CD8-positive, alpha-beta memory T cell (primary cell): ENCODE results near the gene CHD1. TPM values are rescaled to one million over a fixed set of nuclear protein-coding genes. Genes with fewer than 3 reads are reported as not detected.

Experiments used
- CTCF ChIA-PET: fragments of 350-600 bp; sonication (Branson Sonifier 250); formaldehyde crosslinking; loops from one replicate; lab custom pipeline; 2021; ENCODE audit warnings: antibody characterized with exemption; lab: Charles Lee
- POLR2A ChIA-PET: fragments of 350-600 bp; sonication (Branson Sonifier 250); formaldehyde crosslinking; loops from one replicate; lab custom pipeline; 2021; ENCODE audit warnings: antibody characterized with exemption; lab: Charles Lee
- DNase-seq, 5 donors: peaks; one replicate each; pipeline versions ENCODE4 v3.0.0 to v3.0.0-alpha.2; 2020 to 2022; ENCODE audit warnings: mixed read lengths in 1 of 5
- H3K27ac ChIP-seq: one replicate; pipeline ENCODE4 v1.7.0; 2013; ENCODE audit warnings: low read depth, mild to moderate bottlenecking, low read length, moderate library complexity
- H3K27me3 ChIP-seq: 2 replicates; pipeline ENCODE4 v1.7.0; 2013; ENCODE audit warnings: low read length, mild to moderate bottlenecking; ENCODE audit not compliant: insufficient read depth, poor library complexity, severe bottlenecking
- H3K36me3 ChIP-seq: 2 replicates; pipeline ENCODE4 v1.7.0; 2013; ENCODE audit warnings: mild to moderate bottlenecking, low read length, moderate library complexity; ENCODE audit not compliant: insufficient read depth
- H3K4me1 ChIP-seq: 2 replicates; pipeline ENCODE4 v1.7.0; 2013; ENCODE audit warnings: mild to moderate bottlenecking, low read length, moderate library complexity; ENCODE audit not compliant: insufficient read depth
- H3K4me3 ChIP-seq: 2 replicates; pipeline ENCODE4 v1.7.0; 2013; ENCODE audit warnings: mild to moderate bottlenecking, low read length
- H3K9me3 ChIP-seq: 2 replicates; pipeline ENCODE4 v1.7.0; 2013; ENCODE audit warnings: mild to moderate bottlenecking, low read length
- H3K27ac Mint-ChIP-seq, 8 donors: one replicate each; pipeline ENCODE4 v1.8.0; 2020 to 2021; ENCODE audit warnings: mixed read lengths in 8 of 8, mild to moderate bottlenecking in 6 of 8, inconsistent platforms in 3 of 8, moderate library complexity in 3 of 8
- H3K27me3 Mint-ChIP-seq, 2 donors: one replicate each; pipeline ENCODE4 v1.8.0; 2020 to 2021; ENCODE audit warnings: mixed read lengths in 2 of 2, mild to moderate bottlenecking in 1 of 2, moderate library complexity in 1 of 2
- H3K36me3 Mint-ChIP-seq, 3 donors: one replicate each; pipeline ENCODE4 v1.8.0; 2020 to 2021; ENCODE audit warnings: mixed read lengths in 3 of 3, inconsistent platforms in 1 of 3, mild to moderate bottlenecking in 1 of 3
- H3K4me1 Mint-ChIP-seq, 3 donors: one replicate each; pipeline ENCODE4 v1.8.0; 2020 to 2021; ENCODE audit warnings: mixed read lengths in 3 of 3, inconsistent platforms in 1 of 3, mild to moderate bottlenecking in 1 of 3
- H3K4me3 Mint-ChIP-seq, 7 donors: one replicate each; pipeline ENCODE4 v1.8.0; 2020 to 2021; ENCODE audit warnings: mixed read lengths in 7 of 7, mild to moderate bottlenecking in 6 of 7, moderate library complexity in 4 of 7, inconsistent platforms in 2 of 7
- H3K9me3 Mint-ChIP-seq, 5 donors: one replicate each; pipeline ENCODE4 v1.8.0; 2020 to 2022; ENCODE audit warnings: mixed read lengths in 5 of 5, mild to moderate bottlenecking in 3 of 5, moderate library complexity in 2 of 5, inconsistent platforms in 1 of 5
- polyA plus RNA-seq: library from polyadenylated mRNA; unstranded; fragments of 300-500 nt; fragmentation: Illumina TruSeq; gene quantifications from one replicate; pipeline ENCODE4 v1.2.3, GENCODE V29; 2021
- total RNA-seq, 2 experiments: library from RNA; stranded (reverse); gene quantifications; one replicate each; pipeline ENCODE4 v1.2.3, GENCODE V29; 2021

CHD1 gene
- total and polyA plus RNA-seq, 3 experiments from 2014 or later, result 14.1 to 73.6 (median 70.8) TPM

DNA sequence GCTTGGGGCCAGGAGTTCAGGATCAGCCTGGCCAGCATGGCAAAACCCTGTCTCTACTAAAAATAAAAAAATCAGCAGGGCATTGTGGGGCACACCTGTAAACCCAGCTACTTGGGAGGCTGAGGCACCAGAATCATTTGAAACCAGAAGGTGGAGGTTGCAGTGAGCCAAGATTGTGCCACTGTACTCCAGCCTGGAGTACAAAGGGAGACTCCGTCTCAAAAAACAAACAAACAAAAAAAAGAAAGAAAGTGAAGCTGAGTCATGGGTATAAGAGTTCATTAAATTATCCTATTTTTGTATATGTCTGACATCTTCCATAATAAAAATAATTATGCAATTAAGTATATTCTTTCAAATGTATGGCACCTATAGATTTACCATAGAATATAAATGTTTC, 37.2 kb downstream of the CHD1 start:
- ChIA-PET CTCF (no interaction called here), POLR2A (no interaction called here)
- Histone ChIP-seq H3K9me3 (no peaks in the 10 kb centered on the region), H3K27ac (no peak overlapping the region), H3K4me1 (no peaks in the 10 kb centered on the region), H3K27me3 (no peaks in the 10 kb centered on the region), H3K36me3 (peaks cover 64% of the 10 kb centered on the region), H3K4me3 (no peak overlapping the region)
- H3K4me1 Mint-ChIP-seq, result peaks cover 4 to 13% (median 11%) of the 10 kb centered on the region in 3 donors
- peaks cover 9 to 86% (median 23%) of the 10 kb centered on the region in 3 donors for H3K36me3 Mint-ChIP-seq
- DNase-seq, result no peak
- H3K27ac Mint-ChIP-seq, result peak overlapping the region in 1 of 8 donors; percentile 54
- H3K27me3 Mint-ChIP-seq, result no peaks in the 10 kb centered on the region
- no peaks in the 10 kb centered on the region for H3K9me3 Mint-ChIP-seq
- H3K4me3 Mint-ChIP-seq, result no peak overlapping the region

DNA sequence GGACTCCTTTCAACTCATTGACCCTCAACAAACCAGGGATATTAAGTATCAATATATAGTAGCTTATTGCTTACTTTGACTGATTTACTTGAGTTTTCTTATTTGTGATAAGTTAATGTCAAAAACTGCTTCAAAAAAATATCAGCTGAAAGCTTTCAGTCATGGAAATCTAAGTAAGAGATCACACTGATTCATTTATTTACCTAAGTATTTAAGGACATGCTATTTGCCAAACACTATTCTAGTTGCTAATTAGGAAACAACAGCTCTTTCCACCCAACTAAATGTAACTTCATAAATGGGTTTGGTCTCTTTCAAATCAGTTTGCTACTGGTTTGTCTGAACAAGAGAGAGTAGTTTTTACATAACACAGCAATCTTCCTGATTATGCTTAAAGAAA, 48.2 kb downstream of the CHD1 start:
- Histone ChIP-seq H3K9me3 (no peaks in the 10 kb centered on the region), H3K27ac (no peak overlapping the region), H3K4me3 (no peak overlapping the region), H3K4me1 (no peaks in the 10 kb centered on the region), H3K27me3 (no peaks in the 10 kb centered on the region), H3K36me3 (peaks cover 51% of the 10 kb centered on the region)
- ChIA-PET CTCF (interaction anchor here (0.7 kb wide), 1 partner anchor 98 kb away, joined by 4 read pairs; no protein-coding TSS in a partner anchor), POLR2A (no interaction called here)
- Mint-ChIP-seq H3K9me3 (no peaks in the 10 kb centered on the region), H3K4me1 (peaks cover 7 to 26% (median 16%) of the 10 kb centered on the region in 3 donors), H3K36me3 (peaks cover 11 to 90% (median 28%) of the 10 kb centered on the region in 3 donors), H3K27me3 (no peaks in the 10 kb centered on the region), H3K4me3 (no peak overlapping the region), H3K27ac (peak overlapping the region in 4 of 8 donors; percentile 21 to 81 (median 40))
- no peak for DNase-seq

DNA sequence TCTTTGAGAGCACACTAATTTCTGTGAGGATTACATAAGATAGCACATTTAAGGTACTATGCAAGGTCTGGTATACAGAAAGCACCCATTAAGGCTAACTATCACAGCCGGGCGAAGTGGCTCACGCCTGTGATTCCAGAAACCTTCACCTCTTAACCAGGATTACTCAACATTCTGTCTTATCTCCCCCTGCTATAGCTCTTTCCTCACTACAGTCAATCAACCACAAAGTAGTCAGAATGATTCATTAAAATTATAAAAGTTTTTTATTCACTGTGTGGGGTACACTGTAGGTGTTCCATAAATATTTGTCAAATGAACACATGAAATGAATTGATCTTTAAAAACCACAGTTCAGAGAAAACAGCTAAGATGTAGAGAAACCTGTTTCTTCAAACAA, 48.7 kb downstream of the CHD1 start:
- H3K27me3 Mint-ChIP-seq, result no peaks in the 10 kb centered on the region
- DNase-seq, result no peak
- peak overlapping the region in 3 of 8 donors; percentile 1 to 33 (median 21) for H3K27ac Mint-ChIP-seq
- POLR2A ChIA-PET, result no interaction called here
- Histone ChIP-seq H3K4me1 (no peaks in the 10 kb centered on the region), H3K36me3 (peaks cover 50% of the 10 kb centered on the region), H3K4me3 (no peak overlapping the region), H3K27me3 (no peaks in the 10 kb centered on the region), H3K9me3 (no peaks in the 10 kb centered on the region), H3K27ac (no peak overlapping the region)
- H3K36me3 Mint-ChIP-seq, result peaks cover 11 to 90% (median 28%) of the 10 kb centered on the region in 3 donors
- H3K4me1 Mint-ChIP-seq, result peaks cover 7 to 26% (median 16%) of the 10 kb centered on the region in 3 donors
- no peak overlapping the region for H3K4me3 Mint-ChIP-seq
- CTCF ChIA-PET, result no interaction called here
- H3K9me3 Mint-ChIP-seq, result no peaks in the 10 kb centered on the region

DNA sequence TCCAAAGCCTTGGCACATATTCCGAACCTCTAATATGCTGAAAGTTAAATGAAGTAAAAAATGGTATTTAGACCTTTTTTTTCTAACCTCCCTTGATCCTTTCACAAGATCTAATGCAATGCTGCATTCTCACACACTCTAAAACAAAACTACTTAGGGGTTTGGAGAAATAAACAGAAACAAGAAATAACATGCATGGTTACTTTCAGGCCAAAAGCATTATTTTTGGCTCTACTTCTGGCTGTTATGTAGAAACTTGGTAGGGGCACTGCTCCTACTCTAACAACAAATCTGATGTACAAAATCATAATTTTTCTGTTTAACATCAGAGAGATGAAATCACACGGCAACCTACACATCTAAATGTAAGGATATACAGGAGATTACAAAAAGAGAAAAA, 51.2 kb downstream of the CHD1 start:
- ChIA-PET POLR2A (no interaction called here), CTCF (no interaction called here)
- H3K9me3 ChIP-seq, result no peaks in the 10 kb centered on the region
- DNase-seq, result no peak
- Mint-ChIP-seq H3K27me3 (no peaks in the 10 kb centered on the region), H3K4me1 (peaks cover 8 to 26% (median 16%) of the 10 kb centered on the region in 3 donors), H3K9me3 (no peaks in the 10 kb centered on the region), H3K36me3 (peaks cover 4 to 85% (median 24%) of the 10 kb centered on the region in 3 donors), H3K27ac (peak overlapping the region in 3 of 8 donors; percentile 38 to 80 (median 68)), H3K4me3 (no peak overlapping the region)
- no peak overlapping the region for H3K27ac ChIP-seq
- H3K4me1 ChIP-seq, result no peaks in the 10 kb centered on the region
- H3K36me3 ChIP-seq, result peaks cover 49% of the 10 kb centered on the region
- H3K4me3 ChIP-seq, result no peak overlapping the region
- no peaks in the 10 kb centered on the region for H3K27me3 ChIP-seq

DNA sequence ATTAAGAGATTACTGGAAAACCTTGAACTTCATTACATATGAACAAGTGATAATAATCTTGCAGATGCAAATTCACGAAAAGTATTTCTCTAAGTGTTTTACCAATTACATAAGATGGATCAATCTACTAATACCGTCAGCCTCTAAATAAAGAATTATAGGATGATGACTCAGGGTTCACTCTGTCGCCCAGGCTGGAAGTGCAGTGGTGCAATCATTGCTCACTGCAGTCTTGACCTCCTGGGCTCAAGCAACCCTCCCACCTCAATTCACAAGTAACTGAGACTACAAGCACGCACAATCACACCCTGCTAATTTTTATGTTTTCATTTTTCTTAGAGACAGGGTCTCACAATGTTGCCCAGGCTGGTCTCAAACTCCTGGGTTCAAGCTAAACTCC, 56.1 kb downstream of the CHD1 start:
- H3K27ac Mint-ChIP-seq, result peak overlapping the region in 1 of 8 donors; percentile 29
- Histone ChIP-seq H3K27me3 (no peaks in the 10 kb centered on the region), H3K4me1 (no peaks in the 10 kb centered on the region), H3K27ac (no peak overlapping the region), H3K9me3 (no peaks in the 10 kb centered on the region), H3K36me3 (peaks cover 51% of the 10 kb centered on the region), H3K4me3 (no peak overlapping the region)
- ChIA-PET POLR2A (no interaction called here), CTCF (no interaction called here)
- H3K4me1 Mint-ChIP-seq, result peaks cover 1 to 7% (median 4%) of the 10 kb centered on the region in 3 donors
- H3K4me3 Mint-ChIP-seq, result no peak overlapping the region
- no peaks in the 10 kb centered on the region for H3K27me3 Mint-ChIP-seq
- H3K9me3 Mint-ChIP-seq, result no peaks in the 10 kb centered on the region
- no peak for DNase-seq
- H3K36me3 Mint-ChIP-seq, result peaks cover 1 to 84% (median 22%) of the 10 kb centered on the region in 3 donors

DNA sequence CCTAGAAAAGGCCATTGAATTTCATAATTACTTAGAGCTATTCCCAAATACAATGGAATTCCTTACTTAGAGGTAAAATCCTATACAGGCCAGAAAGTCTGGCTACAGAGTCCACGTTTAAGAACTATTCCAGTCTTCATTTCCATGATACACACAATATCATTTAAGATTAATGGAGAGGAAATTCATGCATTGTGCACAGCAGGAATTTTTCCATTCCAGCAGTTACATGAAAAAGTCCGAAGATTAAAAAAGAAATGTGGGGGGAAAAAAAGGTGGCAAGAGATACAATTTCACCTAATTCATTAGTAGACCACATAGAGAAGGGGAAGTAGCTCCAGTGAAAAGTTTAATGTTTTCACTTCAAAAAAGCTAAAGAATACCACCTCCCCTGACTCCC, 63.1 kb downstream of the CHD1 start:
- no peaks in the 10 kb centered on the region for H3K9me3 Mint-ChIP-seq
- Histone ChIP-seq H3K27me3 (no peaks in the 10 kb centered on the region), H3K4me3 (no peak overlapping the region), H3K4me1 (no peaks in the 10 kb centered on the region), H3K9me3 (no peaks in the 10 kb centered on the region), H3K27ac (no peak overlapping the region), H3K36me3 (peaks cover 36% of the 10 kb centered on the region)
- peaks cover 12 to 85% (median 19%) of the 10 kb centered on the region in 3 donors for H3K36me3 Mint-ChIP-seq
- ChIA-PET CTCF (interaction anchor here (1.0 kb wide), 1 partner anchor 17 kb away, joined by 4 read pairs; no protein-coding TSS in a partner anchor), POLR2A (no interaction called here)
- H3K4me3 Mint-ChIP-seq, result no peak overlapping the region
- no peaks in the 10 kb centered on the region for H3K4me1 Mint-ChIP-seq
- H3K27ac Mint-ChIP-seq, result peak overlapping the region in 3 of 8 donors; percentile 1 to 23 (median 20)
- no peak for DNase-seq
- H3K27me3 Mint-ChIP-seq, result no peaks in the 10 kb centered on the region

DNA sequence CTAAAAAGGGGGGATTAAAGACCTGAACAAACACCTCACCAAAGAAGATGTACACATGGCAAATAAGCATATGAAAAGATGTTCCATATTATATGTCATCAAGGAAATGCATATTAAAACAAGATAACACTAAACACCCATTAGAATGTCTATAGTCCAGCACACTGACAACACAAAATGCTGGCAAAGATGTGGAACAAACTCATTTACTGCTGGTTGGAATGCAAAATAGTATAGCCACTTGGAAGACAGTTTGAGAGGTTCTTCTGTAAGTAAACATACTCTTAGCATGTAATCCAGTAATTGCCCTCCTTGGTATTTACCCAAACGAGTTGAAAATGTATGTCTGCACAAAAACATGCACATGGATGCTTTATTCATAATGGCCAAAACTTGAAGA, 81.8 kb downstream of the CHD1 start:
- no peaks in the 10 kb centered on the region for H3K36me3 ChIP-seq
- ChIA-PET CTCF (no interaction called here), POLR2A (no interaction called here)
- H3K27me3 ChIP-seq, result no peaks in the 10 kb centered on the region
- no peaks in the 10 kb centered on the region for H3K4me1 ChIP-seq
- no peak overlapping the region for H3K27ac Mint-ChIP-seq
- H3K9me3 ChIP-seq, result no peaks in the 10 kb centered on the region
- no peaks in the 10 kb centered on the region for H3K4me1 Mint-ChIP-seq
- H3K27me3 Mint-ChIP-seq, result peaks cover 0 to 1% of the 10 kb centered on the region in 2 donors
- peaks cover 0 to 4% (median 0%) of the 10 kb centered on the region in 3 donors for H3K36me3 Mint-ChIP-seq
- H3K4me3 Mint-ChIP-seq, result no peak overlapping the region
- no peak overlapping the region for H3K4me3 ChIP-seq
- DNase-seq, result no peak
- no peak overlapping the region for H3K27ac ChIP-seq
- H3K9me3 Mint-ChIP-seq, result peaks cover 0 to 6% (median 4%) of the 10 kb centered on the region in 5 donors

DNA sequence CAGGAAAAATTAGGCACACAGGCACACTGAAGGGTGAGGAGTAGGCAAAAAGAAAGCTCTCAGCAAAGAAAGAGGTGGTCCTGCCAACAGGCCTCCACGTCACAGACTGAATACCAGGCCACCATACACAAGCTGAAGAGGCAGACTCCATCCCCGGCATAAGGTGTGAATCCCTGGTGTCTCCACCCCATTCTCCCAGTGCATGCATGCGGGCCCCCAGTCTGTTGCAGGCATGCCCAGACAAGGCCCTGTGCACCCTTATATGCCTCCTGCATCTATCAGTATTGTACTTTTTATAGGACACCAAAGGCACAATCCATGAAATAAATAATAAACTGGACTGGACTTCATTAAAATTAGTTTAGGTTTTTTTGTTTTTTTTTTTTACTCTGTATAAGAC, 82.3 kb downstream of the CHD1 start:
- ChIA-PET CTCF (no interaction called here), POLR2A (no interaction called here)
- Histone ChIP-seq H3K27ac (no peak overlapping the region), H3K4me3 (no peak overlapping the region), H3K9me3 (no peaks in the 10 kb centered on the region), H3K27me3 (no peaks in the 10 kb centered on the region), H3K36me3 (no peaks in the 10 kb centered on the region), H3K4me1 (no peaks in the 10 kb centered on the region)
- peaks cover 0 to 1% of the 10 kb centered on the region in 2 donors for H3K27me3 Mint-ChIP-seq
- no peaks in the 10 kb centered on the region for H3K4me1 Mint-ChIP-seq
- H3K4me3 Mint-ChIP-seq, result no peak overlapping the region
- DNase-seq, result no peak
- no peak overlapping the region for H3K27ac Mint-ChIP-seq
- H3K36me3 Mint-ChIP-seq, result peaks cover 0 to 4% (median 0%) of the 10 kb centered on the region in 3 donors
- H3K9me3 Mint-ChIP-seq, result peaks cover 0 to 6% (median 4%) of the 10 kb centered on the region in 5 donors
